IPS DF 6.9 (cell line): ENCODE data around the gene APBB1.

ENCODE experiments used
- DNase-seq: peaks from one replicate; pipeline ENCODE4 v3.0.0-alpha.2; 2013; ENCODE audit warnings: low read depth, low spot score
- H3K27ac ChIP-seq: one replicate; pipeline ENCODE4 v1.5.1; 2013; ENCODE audit warnings: low read length, control low read depth
- H3K27me3 ChIP-seq: 2 replicates; pipeline ENCODE4 v1.6.1; 2013; ENCODE audit warnings: mild to moderate bottlenecking, low read length; ENCODE audit not compliant: control insufficient read depth, insufficient read depth
- H3K36me3 ChIP-seq: 2 replicates; pipeline ENCODE4 v1.6.1; 2013; ENCODE audit warnings: low read length; ENCODE audit not compliant: control insufficient read depth, insufficient read depth
- H3K4me1 ChIP-seq: 2 replicates; pipeline ENCODE4 v1.6.1; 2013; ENCODE audit warnings: low read length; ENCODE audit not compliant: control insufficient read depth, insufficient read depth
- H3K4me3 ChIP-seq: 2 replicates; pipeline ENCODE4 v1.5.1; 2013; ENCODE audit warnings: mild to moderate bottlenecking, low read length
- H3K9me3 ChIP-seq: 2 replicates; pipeline ENCODE4 v1.6.1; 2013; ENCODE audit warnings: low read length, inconsistent platforms; ENCODE audit not compliant: control insufficient read depth, insufficient read depth
- WGBS: extraction: QIAGEN DNeasy Blood & Tissue Kit; methylation state at CpG from one replicate; pipeline ENCODE4 v1.1.7; 2013; ENCODE audit warnings: mixed read lengths, missing lambda C conversion rate; ENCODE audit not compliant: insufficient read length, insufficient coverage; 5-methylcytosine and 5-hydroxymethylcytosine counted together

APBB1 gene

GRCh38 chr11:6350486-6350885, 68.4 kb downstream of the APBB1 start:
- Histone ChIP-seq H3K36me3 (no peaks in the 10 kb centered on the region), H3K4me1 (no peaks in the 10 kb centered on the region), H3K27me3 (no peaks in the 10 kb centered on the region), H3K9me3 (no peaks in the 10 kb centered on the region), H3K27ac (no peak overlapping the region), H3K4me3 (no peak overlapping the region)
- DNase-seq, result no peak
- no CpG with 5 or more reads among the region's 2 CpGs for WGBS

GRCh38 chr11:6350043-6350442, 68.9 kb downstream of the APBB1 start:
- Histone ChIP-seq H3K4me3 (no peak overlapping the region), H3K4me1 (no peaks in the 10 kb centered on the region), H3K36me3 (no peaks in the 10 kb centered on the region), H3K27ac (no peak overlapping the region), H3K27me3 (no peaks in the 10 kb centered on the region), H3K9me3 (no peaks in the 10 kb centered on the region)
- DNase-seq, result no peak

- no peaks in the 10 kb centered on the region for H3K27me3 ChIP-seq
- no CpG with 5 or more reads among the region's 1 CpG for WGBS
- H3K4me1 ChIP-seq, result no peaks in the 10 kb centered on the region
- H3K9me3 ChIP-seq, result no peaks in the 10 kb centered on the region
- H3K27ac ChIP-seq, result no peak overlapping the region
- H3K4me3 ChIP-seq, result no peak overlapping the region
- DNase-seq, result no peak
- H3K36me3 ChIP-seq, result no peaks in the 10 kb centered on the region
These were observed 73.5 kb downstream of the APBB1 start for GRCh38 chr11:6345366-6345765.
